ENCODE measurements around the gene PLEK. TPM values are rescaled to one million over a fixed set of nuclear protein-coding genes. Genes with fewer than 3 reads are reported as not detected.
"Not testable (repeated sequence)": the region's sequence is repeated elsewhere in the genome, so short reads cannot be mapped to it uniquely, and the experiment has no call there.

PLEK gene
- total RNA-seq, 8 experiments from 2014 or later: 0.17 to 1.6 (median 0.87) TPM; not detected in 1

DNA sequence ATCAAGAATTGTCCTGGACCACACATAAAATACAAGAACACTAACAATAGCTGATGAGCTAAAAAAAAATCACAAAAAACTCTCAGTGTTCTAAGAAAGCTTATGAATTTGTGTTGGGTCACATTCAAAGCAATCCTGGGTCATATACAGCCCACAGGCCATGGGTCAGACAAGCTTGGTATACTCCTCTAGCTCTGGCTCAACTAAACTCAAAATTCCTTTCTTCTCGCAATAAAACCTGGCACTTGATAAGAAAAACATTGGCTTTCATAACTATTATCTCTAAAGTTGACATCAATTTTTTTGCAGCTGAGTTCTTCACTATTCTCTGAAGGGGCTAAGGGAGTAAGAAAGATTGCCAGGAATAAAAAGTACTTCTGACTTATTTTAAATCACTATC is 63.7 kb downstream of the PLEK start:
- Histone ChIP-seq H3K4me1 (replicated peaks in 1 of 2) (no peaks in the 10 kb centered on the region), H3K4me3 (no peak overlapping the region), H3K27ac (no peak overlapping the region)
- in situ Hi-C loops (cut with MboI; ENCODE audit: low pct_unique_long_range_greater_than_20kb in 2 of 9, low sequenced_read_pairs in 9 of 9, unreplicated experiment in 9 of 9): loop anchor here in 5 of 9 experiments (25.0 kb wide), 3 partner anchors 116 to 316 kb away; partner anchors contain the start of gene CNRIP1 (in 1 of the 5)
- WGBS, 10 experiments: 38 to 100% (median 100%) methylated on average over 1 of the region's 1 CpG; no CpG with 5 or more reads in 2 of the 10 experiments
- ATAC-seq (replicated peaks in 6 of 8): no peak

- Histone ChIP-seq H3K27ac (no peak overlapping the region), H3K4me3 (no peak overlapping the region), H3K4me1 (replicated peaks in 1 of 2) (no peaks in the 10 kb centered on the region)
- peak in 4 of 8 experiments; percentile 33 to 69 (median 48) for ATAC-seq (replicated peaks in 6 of 8)
- WGBS, 10 experiments: 42 to 87% (median 63%) methylated on average over 1 to 4 of the region's 7 CpGs; no CpG with 5 or more reads in 4 of the 10 experiments
- in situ Hi-C loops (cut with MboI; ENCODE audit: low pct_unique_long_range_greater_than_20kb in 2 of 9, low sequenced_read_pairs in 9 of 9, unreplicated experiment in 9 of 9): loop anchor here in 5 of 9 experiments (25.0 kb wide), 3 partner anchors 117 to 317 kb away; partner anchors contain the start of gene CNRIP1 (in 1 of the 5)
These were observed 64.3 kb downstream of the PLEK start for GRCh38 chr2:68429311-68429826.

- no peaks in the 10 kb centered on the region for H3K4me1 ChIP-seq (replicated peaks in 1 of 2)
- H3K27ac ChIP-seq: no peak overlapping the region
- in situ Hi-C loops (cut with MboI; ENCODE audit: low pct_unique_long_range_greater_than_20kb in 2 of 9, low sequenced_read_pairs in 9 of 9, unreplicated experiment in 9 of 9): loop anchor here in 7 of 9 experiments (10.0 to 25.0 kb wide), 5 partner anchors 67 to 319 kb away; partner anchors contain the start of genes CNRIP1 (in 1 of the 7) and PLEK (in 1 of the 7)
- H3K4me3 ChIP-seq: no peak overlapping the region
- 41 to 100% (median 63%) methylated on average over 1 to 4 of the region's 8 CpGs; no CpG with 5 or more reads in 2 of the 10 experiments for WGBS, 10 experiments
- no peak for ATAC-seq (replicated peaks in 6 of 8)
These were observed 66.4 kb downstream of the PLEK start for GRCh38 chr2:68431316-68431972.

DNA sequence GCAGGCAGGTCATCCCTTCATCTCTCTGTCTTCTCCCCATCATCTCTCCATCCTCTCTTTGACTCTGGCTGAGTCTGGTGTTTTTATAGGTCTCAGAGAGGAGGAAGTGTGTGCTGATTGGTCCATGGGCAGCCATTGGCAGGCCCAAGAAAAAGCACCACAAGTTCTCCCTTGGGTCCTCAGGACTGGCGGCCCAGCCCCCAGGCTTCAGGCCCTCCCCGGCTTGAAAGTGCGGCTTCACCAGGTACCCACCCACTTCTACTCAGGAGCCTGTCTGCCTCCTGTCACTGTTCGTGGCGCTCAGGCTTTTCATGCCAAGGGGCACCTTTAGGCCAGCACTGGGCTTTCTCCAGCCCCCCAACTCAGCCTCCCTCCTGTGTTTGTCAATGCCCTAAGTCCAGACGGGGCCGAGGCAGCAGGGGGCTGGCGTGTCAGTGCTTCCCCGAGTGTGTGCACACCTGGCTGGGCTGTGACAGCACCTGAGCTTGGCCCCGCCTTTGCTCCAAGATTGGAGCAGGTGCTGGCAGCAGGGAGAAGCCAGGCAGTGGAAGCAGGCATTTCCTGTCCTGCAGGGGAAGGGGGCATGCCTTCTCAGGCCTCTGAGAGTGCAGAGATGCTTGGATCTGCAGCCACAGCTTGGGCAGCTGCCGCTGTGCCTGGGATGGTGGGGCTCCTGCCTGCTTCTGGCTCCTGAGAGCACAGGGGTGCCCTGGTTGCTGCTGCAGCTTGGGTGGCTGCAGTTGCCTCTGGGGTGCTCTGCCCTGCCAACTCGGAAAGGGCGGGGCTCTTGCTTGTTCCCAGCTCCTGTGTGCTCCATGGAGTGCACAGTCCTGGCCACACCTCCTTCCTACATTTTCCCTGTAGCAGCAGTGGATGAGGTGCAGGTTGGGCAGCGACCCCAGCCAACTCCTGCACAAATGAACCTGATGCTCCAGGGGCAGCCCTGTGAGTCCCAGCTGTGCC is 67.9 kb downstream of the PLEK start:
- in situ Hi-C loops (cut with MboI; ENCODE audit: low pct_unique_long_range_greater_than_20kb in 2 of 9, low sequenced_read_pairs in 9 of 9, unreplicated experiment in 9 of 9): loop anchor here in 7 of 9 experiments (10.0 to 25.0 kb wide), 5 partner anchors 68 to 321 kb away; partner anchors contain the start of genes CNRIP1 (in 1 of the 7) and PLEK (in 1 of the 7)
- Histone ChIP-seq H3K4me1 (replicated peaks in 1 of 2) (no peaks in the 10 kb centered on the region), H3K27ac (no peak overlapping the region), H3K4me3 (no peak overlapping the region)
- ATAC-seq (replicated peaks in 6 of 8): no peak
- 40 to 96% (median 81%) methylated on average over 1 to 4 of the region's 14 CpGs; no CpG with 5 or more reads in 4 of the 10 experiments for WGBS, 10 experiments

DNA sequence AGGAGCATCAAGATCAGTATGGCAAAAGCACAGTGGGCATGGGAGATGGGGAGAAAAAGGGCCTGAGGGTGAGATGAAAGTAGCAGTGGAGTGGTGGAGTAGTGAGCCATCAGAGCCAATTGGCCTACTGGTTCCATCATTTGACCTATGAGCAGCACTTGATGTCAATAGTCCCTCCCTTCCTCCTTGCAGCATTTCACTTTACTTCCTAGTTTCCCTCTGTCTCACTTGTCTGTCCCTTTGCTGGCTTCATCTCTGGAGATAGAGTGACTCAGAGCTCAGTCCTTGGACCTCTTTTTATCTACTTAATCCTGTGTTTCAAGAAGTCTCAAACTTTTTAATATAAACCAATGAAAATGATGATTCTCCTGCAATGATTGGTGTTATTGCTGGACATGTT is 69.9 kb downstream of the PLEK start:
- Histone ChIP-seq H3K4me1 (replicated peaks in 1 of 2) (no peaks in the 10 kb centered on the region), H3K27ac (no peak overlapping the region), H3K4me3 (no peak overlapping the region)
- no peak for ATAC-seq (replicated peaks in 6 of 8)
- in situ Hi-C loops (cut with MboI; ENCODE audit: low pct_unique_long_range_greater_than_20kb in 2 of 9, low sequenced_read_pairs in 9 of 9, unreplicated experiment in 9 of 9): loop anchor here in 7 of 9 experiments (10.0 to 25.0 kb wide), 5 partner anchors 70 to 323 kb away; partner anchors contain the start of genes CNRIP1 (in 1 of the 7) and PLEK (in 1 of the 7)

DNA sequence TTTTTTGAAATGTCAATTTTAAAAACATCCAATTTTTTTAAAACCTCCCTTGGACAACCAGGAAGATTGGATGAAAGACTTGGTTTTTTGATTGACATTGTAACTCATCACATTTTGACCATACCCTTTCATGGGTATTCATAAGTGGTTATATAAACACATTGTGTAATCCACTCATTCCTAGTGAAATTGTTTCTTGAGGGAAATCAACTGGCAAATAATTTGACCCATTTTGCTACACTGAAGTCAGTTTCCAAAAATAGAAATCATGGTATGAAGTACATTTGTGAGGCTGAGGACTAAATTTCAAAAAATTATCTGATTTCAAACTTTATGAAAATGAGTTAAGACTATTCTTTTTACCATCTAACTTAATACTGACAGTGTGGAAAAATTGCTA is 70.5 kb downstream of the PLEK start:
- Histone ChIP-seq H3K27ac (no peak overlapping the region), H3K4me3 (no peak overlapping the region), H3K4me1 (replicated peaks in 1 of 2) (peaks cover 0 to 4% of the 10 kb centered on the region in 2 donors)
- in situ Hi-C loops (cut with MboI; ENCODE audit: low pct_unique_long_range_greater_than_20kb in 2 of 9, low sequenced_read_pairs in 9 of 9, unreplicated experiment in 9 of 9): loop anchor here in 7 of 9 experiments (10.0 to 25.0 kb wide), 5 partner anchors 71 to 323 kb away; partner anchors contain the start of genes CNRIP1 (in 1 of the 7) and PLEK (in 1 of the 7)
- ATAC-seq (replicated peaks in 6 of 8): no peak

DNA sequence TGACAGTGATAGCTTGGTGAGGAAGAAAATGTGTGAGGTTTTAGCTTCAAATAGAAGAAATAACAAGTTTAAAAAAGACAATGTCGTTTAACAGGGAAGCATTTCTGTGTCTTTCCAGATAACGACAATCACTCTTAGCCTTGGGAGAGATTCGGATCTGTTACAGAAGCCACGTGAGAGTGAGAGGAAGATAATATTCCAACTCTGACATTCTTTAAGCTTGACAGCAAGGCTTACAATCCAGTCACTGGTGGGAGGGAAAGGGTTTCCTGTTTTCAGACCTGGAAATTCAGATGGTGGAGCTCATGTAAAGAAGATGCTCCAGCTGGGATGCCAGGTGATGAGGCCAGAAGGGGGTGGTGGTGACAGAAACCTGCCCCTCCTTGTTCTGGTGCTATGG is 71.2 kb downstream of the PLEK start:
- Histone ChIP-seq H3K27ac (no peak overlapping the region), H3K4me1 (replicated peaks in 1 of 2) (peaks cover 0 to 4% of the 10 kb centered on the region in 2 donors), H3K4me3 (no peak overlapping the region)
- in situ Hi-C loops (cut with MboI; ENCODE audit: low pct_unique_long_range_greater_than_20kb in 2 of 9, low sequenced_read_pairs in 9 of 9, unreplicated experiment in 9 of 9): loop anchor here in 7 of 9 experiments (10.0 to 25.0 kb wide), 5 partner anchors 71 to 324 kb away; partner anchors contain the start of genes CNRIP1 (in 1 of the 7) and PLEK (in 1 of the 7)
- ATAC-seq (replicated peaks in 6 of 8): peak in 2 of 8 experiments; percentile 25 to 58
- WGBS, 10 experiments: 0 to 83% (median 71%) methylated on average over 1 to 4 of the region's 4 CpGs; no CpG with 5 or more reads in 1 of the 10 experiments

- in situ Hi-C loops (cut with MboI; ENCODE audit: low pct_unique_long_range_greater_than_20kb in 2 of 9, low sequenced_read_pairs in 9 of 9, unreplicated experiment in 9 of 9): loop anchor here in 7 of 9 experiments (10.0 to 25.0 kb wide), 5 partner anchors 74 to 326 kb away; partner anchors contain the start of genes CNRIP1 (in 1 of the 7) and PLEK (in 1 of the 7)
- H3K27ac ChIP-seq: no peak overlapping the region
- 62 to 98% (median 83%) methylated on average over 2 to 7 of the region's 7 CpGs; no CpG with 5 or more reads in 1 of the 10 experiments for WGBS, 10 experiments
- no peak for ATAC-seq (replicated peaks in 6 of 8)
- no peak overlapping the region for H3K4me3 ChIP-seq
- H3K4me1 ChIP-seq (replicated peaks in 1 of 2): peaks cover 0 to 4% of the 10 kb centered on the region in 2 donors
These were observed 73.6 kb downstream of the PLEK start for GRCh38 chr2:68438455-68439303.

- Histone ChIP-seq H3K4me3 (no peak overlapping the region), H3K27ac (no peak overlapping the region), H3K4me1 (replicated peaks in 1 of 2) (peaks cover 0 to 4% of the 10 kb centered on the region in 2 donors)
- in situ Hi-C loops (cut with MboI; ENCODE audit: low pct_unique_long_range_greater_than_20kb in 2 of 9, low sequenced_read_pairs in 9 of 9, unreplicated experiment in 9 of 9): loop anchor here in 6 of 9 experiments (10.0 to 25.0 kb wide), 4 partner anchors 129 to 329 kb away; partner anchors contain the start of gene CNRIP1 (in 1 of the 6)
- ATAC-seq (replicated peaks in 6 of 8): peak; percentile 73 to 95 (median 87)
- WGBS, 10 experiments: 0 to 100% (median 52%) methylated on average over 1 to 6 of the region's 6 CpGs; no CpG with 5 or more reads in 1 of the 10 experiments
These were observed 76.3 kb downstream of the PLEK start for GRCh38 chr2:68441179-68441993.

GRCh38 chr2:68441994-68442322 is 76.9 kb downstream of the PLEK start:
- WGBS, 10 experiments: 56 to 100% (median 94%) methylated on average over 1 to 2 of the region's 2 CpGs; no CpG with 5 or more reads in 1 of the 10 experiments
- in situ Hi-C loops (cut with MboI; ENCODE audit: low pct_unique_long_range_greater_than_20kb in 2 of 9, low sequenced_read_pairs in 9 of 9, unreplicated experiment in 9 of 9): loop anchor here in 6 of 9 experiments (10.0 to 25.0 kb wide), 4 partner anchors 130 to 330 kb away; partner anchors contain the start of gene CNRIP1 (in 1 of the 6)
- peaks cover 0 to 4% of the 10 kb centered on the region in 2 donors for H3K4me1 ChIP-seq (replicated peaks in 1 of 2)
- H3K4me3 ChIP-seq: no peak overlapping the region
- no peak overlapping the region for H3K27ac ChIP-seq
- ATAC-seq (replicated peaks in 6 of 8): no peak

DNA sequence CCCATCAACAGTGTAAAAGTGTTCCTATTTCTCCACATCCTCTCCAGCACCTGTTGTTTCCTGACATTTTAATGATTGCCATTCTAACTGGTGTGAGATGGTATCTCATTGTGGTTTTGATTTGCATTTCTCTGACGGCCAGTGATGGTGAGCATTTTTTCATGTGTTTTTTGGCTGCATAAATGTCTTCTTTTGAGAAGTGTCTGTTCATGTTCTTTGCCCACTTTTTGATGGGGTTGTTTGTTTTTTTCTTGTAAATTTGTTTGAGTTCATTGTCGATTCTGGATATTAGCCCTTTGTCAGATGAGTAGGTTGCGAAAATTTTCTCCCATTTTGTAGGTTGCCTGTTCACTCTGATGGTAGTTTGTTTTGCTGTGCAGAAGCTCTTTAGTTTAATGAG is 81.3 kb downstream of the PLEK start:
- in situ Hi-C loops (cut with MboI; ENCODE audit: low pct_unique_long_range_greater_than_20kb in 2 of 9, low sequenced_read_pairs in 9 of 9, unreplicated experiment in 9 of 9): loop anchor here in 6 of 9 experiments (10.0 to 25.0 kb wide), 4 partner anchors 134 to 334 kb away; partner anchors contain the start of gene CNRIP1 (in 1 of the 6)
- not testable (repeated sequence) for H3K27ac ChIP-seq; H3K4me3 ChIP-seq; H3K4me1 ChIP-seq (replicated peaks in 1 of 2); ATAC-seq (replicated peaks in 6 of 8)
- no CpG with 5 or more reads among the region's 3 CpGs for WGBS, 10 experiments
